HL-60 (cell line): ENCODE measurements around the gene CITED1.

Experiments
- GABPA ChIP-seq: IDR thresholded peaks from 2 replicates; pipeline ENCODE4 v1.6.1; 2012; ENCODE audit warnings: low read depth
- POLR2AphosphoS5 ChIP-seq: IDR thresholded peaks from 2 replicates; pipeline ENCODE4 v1.6.1; 2012; ENCODE audit warnings: low read depth
- TF ChIP-seq, protein P1 (sequence below): IDR thresholded peaks from one replicate; pipeline ENCODE4 v1.5.1; 2011; ENCODE audit warnings: low read length, control low read depth, inconsistent platforms; ENCODE audit not compliant: insufficient read depth
- TF ChIP-seq, protein P2 (sequence below): IDR thresholded peaks from 2 replicates; pipeline ENCODE4 v1.6.1; 2012; ENCODE audit warnings: low read depth; ENCODE audit not compliant: insufficient replicate concordance

- TF ChIP-seq, protein P1, sequence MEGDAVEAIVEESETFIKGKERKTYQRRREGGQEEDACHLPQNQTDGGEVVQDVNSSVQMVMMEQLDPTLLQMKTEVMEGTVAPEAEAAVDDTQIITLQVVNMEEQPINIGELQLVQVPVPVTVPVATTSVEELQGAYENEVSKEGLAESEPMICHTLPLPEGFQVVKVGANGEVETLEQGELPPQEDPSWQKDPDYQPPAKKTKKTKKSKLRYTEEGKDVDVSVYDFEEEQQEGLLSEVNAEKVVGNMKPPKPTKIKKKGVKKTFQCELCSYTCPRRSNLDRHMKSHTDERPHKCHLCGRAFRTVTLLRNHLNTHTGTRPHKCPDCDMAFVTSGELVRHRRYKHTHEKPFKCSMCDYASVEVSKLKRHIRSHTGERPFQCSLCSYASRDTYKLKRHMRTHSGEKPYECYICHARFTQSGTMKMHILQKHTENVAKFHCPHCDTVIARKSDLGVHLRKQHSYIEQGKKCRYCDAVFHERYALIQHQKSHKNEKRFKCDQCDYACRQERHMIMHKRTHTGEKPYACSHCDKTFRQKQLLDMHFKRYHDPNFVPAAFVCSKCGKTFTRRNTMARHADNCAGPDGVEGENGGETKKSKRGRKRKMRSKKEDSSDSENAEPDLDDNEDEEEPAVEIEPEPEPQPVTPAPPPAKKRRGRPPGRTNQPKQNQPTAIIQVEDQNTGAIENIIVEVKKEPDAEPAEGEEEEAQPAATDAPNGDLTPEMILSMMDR, result no peak
- no peak for TF ChIP-seq POLR2AphosphoS5
- TF ChIP-seq, protein P2, sequence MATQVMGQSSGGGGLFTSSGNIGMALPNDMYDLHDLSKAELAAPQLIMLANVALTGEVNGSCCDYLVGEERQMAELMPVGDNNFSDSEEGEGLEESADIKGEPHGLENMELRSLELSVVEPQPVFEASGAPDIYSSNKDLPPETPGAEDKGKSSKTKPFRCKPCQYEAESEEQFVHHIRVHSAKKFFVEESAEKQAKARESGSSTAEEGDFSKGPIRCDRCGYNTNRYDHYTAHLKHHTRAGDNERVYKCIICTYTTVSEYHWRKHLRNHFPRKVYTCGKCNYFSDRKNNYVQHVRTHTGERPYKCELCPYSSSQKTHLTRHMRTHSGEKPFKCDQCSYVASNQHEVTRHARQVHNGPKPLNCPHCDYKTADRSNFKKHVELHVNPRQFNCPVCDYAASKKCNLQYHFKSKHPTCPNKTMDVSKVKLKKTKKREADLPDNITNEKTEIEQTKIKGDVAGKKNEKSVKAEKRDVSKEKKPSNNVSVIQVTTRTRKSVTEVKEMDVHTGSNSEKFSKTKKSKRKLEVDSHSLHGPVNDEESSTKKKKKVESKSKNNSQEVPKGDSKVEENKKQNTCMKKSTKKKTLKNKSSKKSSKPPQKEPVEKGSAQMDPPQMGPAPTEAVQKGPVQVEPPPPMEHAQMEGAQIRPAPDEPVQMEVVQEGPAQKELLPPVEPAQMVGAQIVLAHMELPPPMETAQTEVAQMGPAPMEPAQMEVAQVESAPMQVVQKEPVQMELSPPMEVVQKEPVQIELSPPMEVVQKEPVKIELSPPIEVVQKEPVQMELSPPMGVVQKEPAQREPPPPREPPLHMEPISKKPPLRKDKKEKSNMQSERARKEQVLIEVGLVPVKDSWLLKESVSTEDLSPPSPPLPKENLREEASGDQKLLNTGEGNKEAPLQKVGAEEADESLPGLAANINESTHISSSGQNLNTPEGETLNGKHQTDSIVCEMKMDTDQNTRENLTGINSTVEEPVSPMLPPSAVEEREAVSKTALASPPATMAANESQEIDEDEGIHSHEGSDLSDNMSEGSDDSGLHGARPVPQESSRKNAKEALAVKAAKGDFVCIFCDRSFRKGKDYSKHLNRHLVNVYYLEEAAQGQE, result no peak
- TF ChIP-seq GABPA, result no peak
These were observed 43.6 kb downstream of the CITED1 start for GRCh38 chrX:72262077-72262476.
